Body of pancreas (tissue), 4 donors: Measurements from ENCODE around the gene HS3ST4.

ENCODE experiments used
- CTCF ChIP-seq, 7 experiments: fragments of 450-650 bp in 4 of 7; fragments of 200-600 bp in 3 of 7; sonication (generic) in 3 of 7; IDR thresholded peaks; one replicate each; pipeline ENCODE4 v1.5.1; 2016 to 2019; ENCODE audit warnings: antibody characterized with exemption in 7 of 7
- POLR2A ChIP-seq, 3 donors: fragments of 450-650 bp; IDR thresholded peaks; one replicate each; pipeline ENCODE4 v1.6.1; 2016; ENCODE audit warnings: antibody characterized with exemption in 3 of 3, mild to moderate bottlenecking in 2 of 3

GRCh38 chr16:25916037-25916436 is 224.3 kb downstream of the HS3ST4 start:
- TF ChIP-seq CTCF (IDR thresholded peaks at IDR 0.05): no peak
- TF ChIP-seq POLR2A (IDR thresholded peaks at IDR 0.05): no peak
